Muscle layer of duodenum (tissue), 2 donors: Measurements from ENCODE around the gene PPP1R10.
A peak's percentile ranks its signal among the peaks of the same experiment; 100 is the strongest.

ENCODE experiments used
- H3K27ac ChIP-seq: one replicate; pipeline ENCODE4 v1.7.0; 2013; ENCODE audit warnings: mild to moderate bottlenecking, low read length
- H3K27me3 ChIP-seq: one replicate; pipeline ENCODE4 v1.7.0; 2013; ENCODE audit warnings: low read depth, mild to moderate bottlenecking, control low read depth, low read length
- H3K36me3 ChIP-seq, 2 donors: one replicate each; pipeline ENCODE4 v1.7.0; 2013; ENCODE audit warnings: low read length in 2 of 2, control low read depth in 1 of 2, mild to moderate bottlenecking in 1 of 2; ENCODE audit not compliant: insufficient read depth in 2 of 2, control insufficient read depth in 1 of 2
- H3K4me1 ChIP-seq, 2 donors: one replicate each; pipeline ENCODE4 v1.7.0; 2013; ENCODE audit warnings: low read length in 2 of 2, mild to moderate bottlenecking in 2 of 2, control low read depth in 1 of 2, moderate library complexity in 1 of 2; ENCODE audit not compliant: insufficient read depth in 2 of 2, control insufficient read depth in 1 of 2
- H3K4me3 ChIP-seq, 2 donors: one replicate each; pipeline ENCODE4 v1.7.0; 2013; ENCODE audit warnings: low read length in 2 of 2, low read depth in 1 of 2, mild to moderate bottlenecking in 1 of 2
- H3K9me3 ChIP-seq, 2 donors: one replicate each; pipeline ENCODE4 v1.7.0; 2013; ENCODE audit warnings: low read length in 2 of 2, control low read depth in 1 of 2, mild to moderate bottlenecking in 1 of 2; ENCODE audit not compliant: control insufficient read depth in 1 of 2
- donor health status: healthy.

PPP1R10 gene

GRCh38 chr6:30646450-30647241, 29.6 kb upstream of the PPP1R10 start, which contains the start of gene C6orf136:
Gene C6orf136 (plus strand): TSS chr6:30647133. CDS start chr6:30647232, 99 bp downstream.
- Histone ChIP-seq H3K27me3 (no peaks in the 10 kb centered on the region), H3K27ac (peak within 1 kb of the TSS; percentile 86), H3K9me3 (no peaks in the 10 kb centered on the region), H3K4me3 (peak within 1 kb of the TSS; percentile 75 to 90), H3K4me1 (peaks cover 11 to 16% of the 10 kb centered on the region in 2 donors), H3K36me3 (peaks cover 19% of the 10 kb centered on the region in 2 donors)

GRCh38 chr6:30645989-30646388, 28.9 kb upstream of the PPP1R10 start:
- no peak overlapping the region for H3K4me3 ChIP-seq

DNA sequence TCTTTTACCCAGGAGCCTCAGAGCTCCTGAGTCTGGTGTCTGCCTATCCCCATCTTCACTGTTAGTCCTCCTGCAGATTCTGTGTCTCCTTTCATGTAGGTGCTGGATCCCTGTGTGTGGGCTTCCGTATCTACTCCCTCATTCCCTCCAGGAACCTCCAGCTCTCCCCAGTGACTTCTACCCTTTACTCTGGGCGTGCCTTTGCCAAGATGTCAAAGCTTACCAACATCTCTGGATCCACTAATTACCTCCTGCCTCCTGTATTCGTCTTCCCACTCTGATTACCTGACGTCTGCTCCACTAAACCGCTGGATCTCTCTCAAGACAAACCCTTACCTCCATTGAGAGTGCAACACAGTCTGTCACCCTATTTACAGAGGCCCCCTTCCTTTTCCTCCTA, 27.7 kb upstream of the PPP1R10 start:
- peaks cover 11 to 16% of the 10 kb centered on the region in 2 donors for H3K4me1 ChIP-seq
- H3K27me3 ChIP-seq: no peaks in the 10 kb centered on the region
- no peaks in the 10 kb centered on the region for H3K9me3 ChIP-seq
- H3K27ac ChIP-seq: no peak overlapping the region
- H3K4me3 ChIP-seq: no peak overlapping the region
- peaks cover 21 to 32% of the 10 kb centered on the region in 2 donors for H3K36me3 ChIP-seq

More at GRCh38 chr6:30645989-30646388, 28.9 kb upstream of the PPP1R10 start:
- H3K9me3 ChIP-seq: no peaks in the 10 kb centered on the region
- no peaks in the 10 kb centered on the region for H3K27me3 ChIP-seq
- H3K36me3 ChIP-seq: peaks cover 17 to 24% of the 10 kb centered on the region in 2 donors
- H3K4me1 ChIP-seq: peaks cover 11 to 16% of the 10 kb centered on the region in 2 donors
- peak overlapping the region; percentile 26 for H3K27ac ChIP-seq

- no peak overlapping the region for H3K4me3 ChIP-seq
- no peaks in the 10 kb centered on the region for H3K27me3 ChIP-seq
- no peaks in the 10 kb centered on the region for H3K9me3 ChIP-seq
- H3K27ac ChIP-seq: no peak overlapping the region
- peaks cover 11 to 16% of the 10 kb centered on the region in 2 donors for H3K4me1 ChIP-seq
- peaks cover 17 to 26% of the 10 kb centered on the region in 2 donors for H3K36me3 ChIP-seq
These were observed 26.6 kb upstream of the PPP1R10 start for GRCh38 chr6:30643656-30644055.

DNA sequence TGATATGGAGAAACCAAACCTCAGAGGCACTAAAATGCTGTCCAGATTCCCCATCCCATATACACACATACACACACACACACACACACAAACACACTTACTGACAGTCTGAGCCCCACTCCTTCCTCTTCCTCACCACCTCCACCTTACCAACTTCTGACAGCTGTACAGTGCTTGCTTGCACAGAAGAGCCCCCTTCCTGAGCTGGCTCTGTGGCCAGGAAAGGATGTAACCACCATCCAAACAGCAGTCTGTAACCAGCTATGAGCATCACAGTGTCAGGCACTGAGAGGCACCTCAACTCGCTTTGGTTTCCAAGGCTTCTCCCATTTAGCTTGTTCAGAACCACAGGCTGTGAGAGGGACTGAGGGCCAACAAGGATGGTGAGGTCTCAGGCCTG, 24.0 kb upstream of the PPP1R10 start:
- Histone ChIP-seq H3K9me3 (no peaks in the 10 kb centered on the region), H3K36me3 (peaks cover 17 to 26% of the 10 kb centered on the region in 2 donors), H3K4me1 (peaks cover under 1 to 1% of the 10 kb centered on the region in 2 donors), H3K27me3 (no peaks in the 10 kb centered on the region), H3K4me3 (no peak overlapping the region), H3K27ac (no peak overlapping the region)

- no peak overlapping the region for H3K4me3 ChIP-seq
- H3K36me3 ChIP-seq: peaks cover 17 to 26% of the 10 kb centered on the region in 2 donors
- H3K27ac ChIP-seq: no peak overlapping the region
- H3K9me3 ChIP-seq: no peaks in the 10 kb centered on the region
- H3K4me1 ChIP-seq: no peaks in the 10 kb centered on the region
- H3K27me3 ChIP-seq: no peaks in the 10 kb centered on the region
These were observed 23.4 kb upstream of the PPP1R10 start for GRCh38 chr6:30640481-30640880.

- H3K4me1 ChIP-seq: no peaks in the 10 kb centered on the region
- H3K36me3 ChIP-seq: peaks cover 11 to 23% of the 10 kb centered on the region in 2 donors
- H3K9me3 ChIP-seq: no peaks in the 10 kb centered on the region
- H3K27me3 ChIP-seq: no peaks in the 10 kb centered on the region
- no peak overlapping the region for H3K27ac ChIP-seq
- H3K4me3 ChIP-seq: no peak overlapping the region
These were observed 18.8 kb upstream of the PPP1R10 start for GRCh38 chr6:30635834-30636233.

DNA sequence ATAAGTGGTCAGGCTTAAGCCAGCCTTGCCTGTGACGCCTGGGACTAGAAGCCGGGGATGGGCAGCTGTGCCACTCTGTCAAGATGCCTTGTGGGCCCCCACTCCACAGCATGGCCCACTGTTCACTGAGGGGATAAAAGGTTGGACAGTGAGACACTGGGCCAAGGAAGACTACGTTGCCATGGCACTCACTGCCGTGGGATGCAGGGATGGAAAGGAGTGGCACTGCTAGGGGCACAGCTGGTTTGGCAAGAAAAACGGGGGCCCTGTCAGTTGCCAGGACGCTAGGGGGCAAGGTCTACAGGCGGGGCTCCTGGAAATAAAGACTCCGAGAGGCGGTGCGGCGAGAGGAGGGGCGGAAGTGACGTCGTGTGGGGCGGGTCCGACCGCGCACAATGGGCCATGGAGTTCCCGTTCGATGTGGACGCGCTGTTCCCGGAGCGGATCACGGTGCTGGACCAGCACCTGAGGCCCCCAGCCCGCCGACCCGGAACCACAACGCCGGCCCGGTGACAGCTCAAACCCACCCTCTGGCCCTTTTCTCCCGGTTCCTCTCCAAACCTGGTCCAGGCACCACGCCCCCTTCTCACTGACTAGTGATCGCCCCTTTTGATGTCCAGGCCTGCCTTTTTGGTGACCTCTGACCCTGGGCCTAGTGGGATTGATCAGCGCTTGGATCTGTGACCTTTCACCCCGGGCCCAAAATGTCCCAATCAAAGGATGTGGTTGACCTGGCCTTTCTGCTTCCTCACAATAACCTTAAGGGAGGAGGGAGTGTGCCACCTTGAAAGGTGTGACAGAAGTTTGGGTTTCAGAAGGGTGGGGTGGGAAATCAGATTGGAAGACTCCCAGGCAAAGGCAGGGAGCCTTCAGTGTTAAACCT, 9.7 kb upstream of the PPP1R10 start, which contains the start of gene ATAT1:
Gene ATAT1 (plus strand): TSS at position 391 of the 883 bp plus-strand sequence.
- H3K27ac ChIP-seq: peak within 1 kb of the TSS; percentile 95
- H3K27me3 ChIP-seq: no peaks in the 10 kb centered on the region
- peaks cover 7 to 16% of the 10 kb centered on the region in 2 donors for H3K4me1 ChIP-seq
- H3K36me3 ChIP-seq: peaks cover 24 to 57% of the 10 kb centered on the region in 2 donors
- H3K9me3 ChIP-seq: no peaks in the 10 kb centered on the region
- peak within 1 kb of the TSS; percentile 69 to 78 for H3K4me3 ChIP-seq

- Histone ChIP-seq H3K36me3 (peaks cover 24 to 59% of the 10 kb centered on the region in 2 donors), H3K4me3 (no peak overlapping the region), H3K27me3 (no peaks in the 10 kb centered on the region), H3K27ac (no peak overlapping the region), H3K9me3 (no peaks in the 10 kb centered on the region), H3K4me1 (peaks cover 7 to 16% of the 10 kb centered on the region in 2 donors)
These were observed 8.5 kb upstream of the PPP1R10 start for GRCh38 chr6:30625511-30625910.

- no peak overlapping the region for H3K27ac ChIP-seq
These were observed 2.5 kb upstream of the PPP1R10 start for GRCh38 chr6:30619561-30619960.

GRCh38 chr6:30618270-30618797, 1.3 kb upstream of the PPP1R10 start:
- Histone ChIP-seq H3K4me1 (peaks cover 13 to 20% of the 10 kb centered on the region in 2 donors), H3K4me3 (peak overlapping the region; percentile 73 to 95), H3K27ac (peak overlapping the region; percentile 100), H3K27me3 (no peaks in the 10 kb centered on the region), H3K36me3 (peaks cover 30 to 42% of the 10 kb centered on the region in 2 donors), H3K9me3 (no peaks in the 10 kb centered on the region)

More at GRCh38 chr6:30619561-30619960, 2.5 kb upstream of the PPP1R10 start:
- Histone ChIP-seq H3K4me1 (peaks cover 1 to 10% of the 10 kb centered on the region in 2 donors), H3K9me3 (no peaks in the 10 kb centered on the region), H3K36me3 (peaks cover 29 to 53% of the 10 kb centered on the region in 2 donors), H3K4me3 (no peak overlapping the region), H3K27me3 (no peaks in the 10 kb centered on the region)
